ENCODE data around the gene RRAS. TPM values are rescaled to one million over a fixed set of nuclear protein-coding genes. Genes with fewer than 3 reads are reported as not detected.
A peak's percentile ranks its signal among the peaks of the same experiment; 100 is the strongest.

The RRAS gene
- total and polyA plus RNA-seq, 2 of the 4 experiments (the other 2 are of a cell fraction) = 50.2 to 241 TPM

- Histone ChIP-seq H4K8ac (ENCODE audit: low read depth in 2 of 2, low read length in 2 of 2) (no peak overlapping the region), H2AK5ac (ENCODE audit: low read depth, low read length) (no peak overlapping the region), H3K23ac (ENCODE audit: low read depth, low read length) (no peak overlapping the region), H3K27ac (ENCODE audit: insufficient read depth, low read length) (no peak overlapping the region), H3K9me3 (ENCODE audit: control insufficient read depth, insufficient read depth, low read length) (no peaks in the 10 kb centered on the region), H2BK20ac (ENCODE audit: low read depth, low read length) (no peak overlapping the region), H3K18ac (ENCODE audit: low read depth, low read length) (no peak overlapping the region), H2BK15ac (ENCODE audit: low read depth, low read length) (no peak overlapping the region), H4K91ac (ENCODE audit: insufficient read depth, low read depth, low read length) (no peak overlapping the region), H4K20me1 (ENCODE audit: insufficient read depth, low read length) (peaks cover 15% of the 10 kb centered on the region), H3K36me3 (ENCODE audit: control insufficient read depth, insufficient read depth, low read length) (no peaks in the 10 kb centered on the region; the same call in 1 of the 2 replicates), H4K5ac (ENCODE audit: low read depth, low read length) (no peak overlapping the region), H3K56ac (ENCODE audit: extremely low read depth, insufficient read depth, low read length) (no peak overlapping the region), H3K4me2 (ENCODE audit: low read depth, low read length) (no peak overlapping the region), H3K9ac (ENCODE audit: low read depth, low read length) (no peak overlapping the region), H2BK120ac (ENCODE audit: low read depth, low read length) (no peak overlapping the region), H2AFZ (replicated peaks; ENCODE audit: low read length, poor library complexity) (peak overlapping the region; percentile 21), H2AK9ac (replicated peaks; ENCODE audit: low read depth, low read length, poor library complexity) (peak overlapping the region; percentile 6), H2BK5ac (ENCODE audit: low read depth, low read length, poor library complexity, severe bottlenecking) (no peak overlapping the region), H3K79me1 (ENCODE audit: low read depth in 1 of 2, low read length in 2 of 2) (peaks cover 0 to 19% of the 10 kb centered on the region in 2 experiments; a peak in 3 of 4 replicates), H3K4ac (ENCODE audit: low read depth, low read length) (no peak overlapping the region), H3K4me3 (ENCODE audit: insufficient read depth, low read depth, low read length) (no peak overlapping the region), H3K4me1 (ENCODE audit: control insufficient read depth, insufficient read depth, low read length) (peaks cover 5% of the 10 kb centered on the region; the same call in 1 of the 2 replicates), H3K27me3 (ENCODE audit: control insufficient read depth, insufficient read depth, low read length) (no peaks in the 10 kb centered on the region), H3K14ac (replicated peaks; ENCODE audit: low read depth, low read length) (no peak overlapping the region), H3K9me1 (ENCODE audit: insufficient read depth, low read length) (no peaks in the 10 kb centered on the region)
- intact Hi-C loops (cut with micrococcal nuclease) (no loop called here), dilution Hi-C loops (cut with HindIII; ENCODE audit: low sequenced_read_pairs, unreplicated experiment) (no loop called here), in situ Hi-C loops (cut with MboI; ENCODE audit: low sequenced_read_pairs) (no loop called here)
- 80% methylated on average over 5 of the region's 18 CpGs; no CpG with 5 or more reads in 1 of the 2 experiments for WGBS, 2 experiments (ENCODE audit: extremely low coverage in 2 of 2, insufficient read length in 1 of 2)
- no peak for DNase-seq
- ATAC-seq (ENCODE audit: low read depth) = no peak
- ChIA-PET CTCF (interaction anchor here (2.1 kb wide), 1 partner anchor 18 kb away, joined by 7 read pairs; no protein-coding TSS in a partner anchor), POLR2A (ENCODE audit: unreplicated experiment) (no interaction called here)
- BruUV-seq (replicated peaks) = no TSS peak
- TF ChIP-seq CTCF (conservative IDR thresholded peaks at IDR 0.05; ENCODE audit: low read depth, low read length) = no peak
- TF ChIP-seq MAFK (IDR thresholded peaks at IDR 0.05; ENCODE audit: low read depth, low read length) = no peak
- TF ChIP-seq CEBPB (IDR thresholded peaks at IDR 0.05; ENCODE audit: low read depth, low read length) = no peak
- TF ChIP-seq BHLHE40 (IDR thresholded peaks at IDR 0.05; ENCODE audit: low read depth, low read length) = no peak
- TF ChIP-seq MXI1 (IDR thresholded peaks at IDR 0.05; ENCODE audit: borderline replicate concordance, low read depth, low read length) = no peak
- no peak for TF ChIP-seq RAD21 (IDR thresholded peaks at IDR 0.05; ENCODE audit: low read length)
- no peak for TF ChIP-seq POLR2A (IDR thresholded peaks at IDR 0.05; ENCODE audit: low read depth, low read length)
- no peak for TF ChIP-seq RCOR1 (IDR thresholded peaks at IDR 0.05; ENCODE audit: insufficient replicate concordance, low read length)
- no peak for TF ChIP-seq RFX5 (IDR thresholded peaks at IDR 0.05; ENCODE audit: low read depth, low read length)
- TF ChIP-seq USF2 (IDR thresholded peaks at IDR 0.05; ENCODE audit: low read depth, low read length) = no peak
- TF ChIP-seq ELK1 (IDR thresholded peaks at IDR 0.05; ENCODE audit: borderline replicate concordance, low read depth, low read length) = no peak
- TF ChIP-seq FOS (IDR thresholded peaks at IDR 0.05; ENCODE audit: low read depth, low read length) = no peak
- no peak for TF ChIP-seq NFE2L2 (IDR thresholded peaks at IDR 0.05; ENCODE audit: low read depth, low read length)
- TF ChIP-seq CHD1 (IDR thresholded peaks at IDR 0.05; ENCODE audit: low read depth, low read length) = no peak
- no peak for TF ChIP-seq SMC3 (IDR thresholded peaks at IDR 0.05; ENCODE audit: low read depth, low read length)
These were observed 51.4 kb downstream of the RRAS start for GRCh38 chr19:49588365-49589122.

All from IMR-90 (cell line).